GM08714 (cell line): ENCODE results near the gene HDHD5.

ENCODE experiments used
- H3K4me3 ChIP-seq: fragments of 200-500 bp; sonication (Bioruptor generic); 2 replicates; pipeline ENCODE4 v1.5.1; 2014; ENCODE audit warnings: mild to moderate bottlenecking, low read length, inconsistent platforms
- ZNF274 ChIP-seq: IDR thresholded peaks from 2 replicates; pipeline ENCODE4 v1.6.1; 2012; ENCODE audit warnings: mild to moderate bottlenecking, low read depth, low read length

HDHD5 gene

DNA sequence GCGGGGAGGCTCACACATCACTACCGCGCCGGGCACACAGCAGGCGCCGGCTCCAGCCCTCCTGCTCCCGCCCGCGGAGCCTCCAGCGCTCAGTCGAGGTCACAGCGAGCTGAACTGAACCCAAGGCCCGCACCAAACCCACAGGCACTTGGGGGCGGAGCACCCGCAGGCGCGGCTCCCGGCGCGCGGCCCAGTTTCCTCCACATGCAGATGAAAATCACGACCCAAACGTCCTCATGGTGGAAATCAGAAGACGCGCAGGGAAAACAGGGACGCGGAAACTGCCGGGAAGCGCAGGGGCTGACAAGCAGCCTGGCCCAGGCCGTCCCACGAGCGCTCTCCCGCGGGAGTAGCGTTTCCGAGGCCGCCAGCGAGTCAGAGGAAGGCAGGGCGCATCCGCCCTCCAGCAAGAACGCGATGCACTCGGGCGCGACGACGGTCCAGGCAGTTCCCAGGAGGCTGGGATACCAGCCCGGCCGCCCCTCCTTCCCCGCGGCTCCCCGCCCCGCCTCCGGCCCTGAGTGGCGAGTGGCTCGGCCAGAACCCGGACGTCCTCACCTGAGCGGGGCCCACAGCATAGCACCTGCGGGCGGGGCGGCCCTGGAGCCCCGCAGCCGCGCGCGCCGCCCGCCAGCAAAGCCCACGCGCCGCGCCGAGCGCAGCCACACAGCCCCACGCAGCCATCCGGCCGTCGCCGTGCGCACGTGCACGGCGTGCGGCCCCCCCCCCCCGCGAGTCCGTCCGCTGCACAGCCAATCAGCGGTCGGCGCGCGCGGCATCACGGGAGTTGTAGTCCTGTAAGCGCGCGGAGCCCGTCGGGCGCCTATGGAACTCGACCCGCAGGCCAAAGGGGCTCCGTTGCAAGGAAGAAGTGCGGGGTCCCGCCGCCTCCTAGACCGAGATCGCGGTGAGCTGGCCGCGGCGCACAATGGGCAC lies at the start of gene HDHD5:
TSS of gene HDHD5 (minus strand) at position 710 of the 936 bp plus-strand sequence. CDS start at position 684, 26 bp downstream.
- TF ChIP-seq ZNF274 = no peak
- peak within 1 kb of the TSS; percentile 66 for H3K4me3 ChIP-seq

- TF ChIP-seq ZNF274 = no peak
Observed at GRCh38 chr22:17205432-17205831, 46.4 kb upstream of the HDHD5 start.

GRCh38 chr22:17201285-17201945 lies 42.3 kb upstream of the HDHD5 start:
- no peak overlapping the region for H3K4me3 ChIP-seq
- TF ChIP-seq ZNF274 = no peak

More at GRCh38 chr22:17205432-17205831, 46.4 kb upstream of the HDHD5 start:
- H3K4me3 ChIP-seq = no peak overlapping the region

DNA sequence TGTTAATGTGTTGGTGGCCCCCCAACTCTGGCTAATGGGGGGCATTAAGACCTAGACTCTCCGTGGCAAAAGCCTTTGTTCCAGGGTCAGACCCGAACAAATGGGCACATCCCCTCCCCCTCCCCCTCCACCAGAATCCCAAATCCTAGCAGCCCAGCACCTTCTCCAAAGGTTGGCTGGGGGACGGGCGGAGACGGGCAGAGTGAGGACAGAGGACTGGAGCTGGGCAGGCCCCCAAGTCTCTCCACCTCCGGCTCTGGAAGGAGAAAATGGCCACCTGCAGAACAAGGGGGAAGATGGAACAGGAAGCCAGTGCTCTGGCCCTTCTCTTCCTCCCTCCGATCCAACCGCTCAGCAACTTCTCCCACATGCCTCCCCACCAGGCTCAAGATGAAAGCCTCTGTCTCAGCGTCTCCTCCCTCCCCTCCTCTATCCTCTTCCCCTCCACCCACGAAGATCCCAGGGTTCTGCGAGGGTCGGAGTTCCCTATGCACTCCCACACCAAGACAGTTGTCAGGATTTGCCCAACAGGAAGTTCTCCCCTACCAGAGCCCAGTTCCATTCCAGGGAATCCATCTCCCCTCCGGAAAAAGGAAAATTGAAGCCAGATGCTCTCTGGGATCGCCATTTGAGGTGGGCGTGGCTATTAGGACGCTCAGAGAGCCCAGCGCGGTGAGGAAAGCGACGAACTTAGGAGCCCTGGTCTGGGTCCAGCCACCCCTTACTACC lies 40.1 kb upstream of the HDHD5 start:
- no peak for TF ChIP-seq ZNF274
- H3K4me3 ChIP-seq = no peak overlapping the region

DNA sequence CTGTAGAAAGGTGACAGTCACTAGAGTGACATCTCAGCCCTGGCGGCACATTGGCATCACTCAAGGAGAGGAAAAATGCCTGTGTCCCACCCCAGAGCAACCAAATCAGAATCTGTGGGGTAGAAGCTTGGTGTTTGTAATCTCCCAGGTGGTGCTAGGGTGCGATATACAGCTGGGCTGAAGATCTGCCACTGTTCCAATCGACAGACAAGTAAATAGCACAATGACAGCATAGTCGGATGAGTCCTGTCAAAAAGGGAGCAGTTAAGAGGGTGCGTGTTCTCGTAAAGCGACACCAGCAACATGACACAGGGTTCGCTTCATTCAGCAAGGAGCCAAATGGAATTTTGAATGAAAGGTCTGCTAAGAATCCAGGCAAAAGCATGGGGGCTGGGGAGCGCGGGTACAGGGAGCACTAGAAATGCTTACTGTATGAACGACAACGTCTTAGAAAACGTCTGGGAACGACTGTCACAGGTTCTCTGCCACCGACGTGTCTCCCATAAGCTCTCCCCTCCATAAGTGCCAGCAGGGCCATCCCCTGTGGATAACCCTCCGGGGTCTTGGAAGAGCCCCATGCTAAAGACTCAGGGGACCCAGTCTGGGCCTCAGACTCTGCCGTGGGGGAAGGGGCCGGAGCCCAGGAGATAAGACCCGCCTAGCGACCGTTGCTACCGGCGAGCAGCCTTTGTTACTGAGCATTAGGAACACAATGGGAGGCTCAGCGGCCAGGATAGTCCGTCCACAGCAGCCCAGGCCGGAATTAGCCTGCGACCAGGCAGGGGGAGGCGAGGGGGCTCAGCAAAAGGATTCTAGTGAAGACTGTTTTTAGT lies 39.3 kb upstream of the HDHD5 start:
- no peak for TF ChIP-seq ZNF274
- no peak overlapping the region for H3K4me3 ChIP-seq

DNA sequence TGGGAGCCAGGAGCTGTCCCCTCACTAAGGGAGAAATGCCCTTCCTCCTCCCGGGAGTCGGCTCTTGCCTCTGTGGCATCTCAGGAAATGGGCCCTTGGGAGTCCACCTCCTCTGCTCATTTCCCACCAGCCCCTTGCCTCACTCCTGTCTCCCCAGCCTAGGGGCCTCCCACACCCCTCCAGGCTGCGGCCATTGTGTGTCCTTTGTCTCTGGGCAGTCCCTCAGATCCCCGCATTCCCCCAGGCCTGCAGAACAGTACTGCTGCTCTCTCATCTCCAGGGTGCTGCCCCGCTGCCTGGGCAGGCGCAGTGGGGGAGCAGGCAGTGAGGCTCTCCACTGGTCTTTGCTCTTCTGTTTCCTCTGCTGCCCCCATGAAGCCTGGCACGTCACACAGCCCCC lies 35.1 kb upstream of the HDHD5 start:
- TF ChIP-seq ZNF274 = no peak
- no peak overlapping the region for H3K4me3 ChIP-seq

DNA sequence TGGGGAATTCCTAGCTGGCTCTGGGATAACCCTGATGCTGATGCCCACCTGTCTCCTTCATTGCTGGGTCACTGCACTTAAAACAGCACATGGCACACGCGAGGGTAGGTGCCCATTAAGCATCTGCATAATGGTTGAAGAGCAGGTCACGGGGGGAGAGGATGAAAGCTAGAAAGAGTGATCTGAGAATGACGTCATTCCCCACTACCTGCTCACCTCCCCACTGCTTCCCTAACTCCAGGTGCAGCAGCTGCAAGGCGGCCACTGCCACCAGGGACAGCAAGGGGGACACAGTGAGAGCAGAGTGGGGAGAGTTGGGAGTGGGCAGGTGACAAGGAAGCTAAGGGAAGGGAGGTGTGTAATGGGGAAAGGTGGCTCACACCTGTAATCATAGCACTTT lies 33.1 kb upstream of the HDHD5 start:
- H3K4me3 ChIP-seq = no peak overlapping the region
- TF ChIP-seq ZNF274 = no peak

- H3K4me3 ChIP-seq = no peak overlapping the region
- TF ChIP-seq ZNF274 = no peak
Observed at GRCh38 chr22:17191163-17191784, 32.2 kb upstream of the HDHD5 start.

- no peak for TF ChIP-seq ZNF274
- H3K4me3 ChIP-seq = no peak overlapping the region
Observed at GRCh38 chr22:17190702-17191101, 31.6 kb upstream of the HDHD5 start.

DNA sequence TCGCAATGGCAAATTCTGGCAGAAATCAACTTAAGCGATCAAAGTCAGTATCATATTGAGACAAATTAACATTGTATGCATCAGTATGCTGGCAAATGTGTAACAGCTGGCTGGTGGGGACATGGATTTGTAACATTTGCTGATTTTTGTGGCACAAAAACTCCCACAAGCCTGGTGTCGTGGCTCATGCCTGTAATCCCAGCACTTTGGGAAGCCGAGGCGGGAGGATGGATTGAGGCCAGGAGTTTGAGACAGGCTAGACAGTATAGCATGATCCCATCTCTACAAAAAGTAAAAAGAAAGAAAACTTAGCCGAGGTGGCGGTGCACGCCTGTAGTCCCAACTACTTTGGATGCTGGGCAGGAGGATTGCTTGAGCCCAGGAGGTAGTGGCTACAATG lies 17.6 kb upstream of the HDHD5 start:
- H3K4me3 ChIP-seq = no peak overlapping the region
- TF ChIP-seq ZNF274 = no peak

DNA sequence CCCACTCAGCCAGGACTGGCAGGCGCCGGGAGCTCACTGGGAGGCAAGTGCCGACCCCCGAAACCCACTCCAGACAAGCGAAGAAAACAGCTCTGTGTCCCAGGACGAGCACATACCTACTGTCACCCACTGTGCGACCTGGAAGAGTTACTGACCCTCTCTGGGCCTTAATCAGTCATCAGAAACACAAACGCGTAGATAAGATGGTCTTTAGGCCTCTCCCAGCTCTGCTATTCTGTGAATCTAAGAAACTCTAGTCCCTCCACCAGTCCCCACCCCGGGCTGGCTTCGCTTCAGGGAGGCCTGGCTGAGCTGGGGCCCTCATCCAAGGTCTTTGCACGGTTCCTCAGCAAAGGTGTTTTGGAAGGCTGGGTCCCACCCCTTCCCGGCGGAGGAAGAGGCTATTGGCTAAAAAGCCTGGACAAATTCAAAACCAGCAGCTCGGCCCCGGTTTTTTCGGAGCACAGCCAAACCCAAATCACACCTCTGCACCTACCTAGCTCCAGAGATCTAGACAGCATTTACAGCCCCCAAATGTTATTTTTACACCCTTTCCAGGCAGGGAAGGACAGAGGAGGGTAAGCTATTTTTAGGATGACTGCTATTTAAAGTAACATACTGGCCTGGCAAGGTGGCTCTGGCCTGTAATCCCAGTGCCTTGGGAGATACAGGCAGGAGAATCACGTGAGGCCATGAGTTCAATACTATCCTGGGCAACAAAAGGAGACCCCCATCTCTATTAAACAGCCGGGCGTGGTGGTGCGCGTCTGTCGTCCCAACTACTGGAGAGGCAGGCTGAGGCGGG lies 13.2 kb upstream of the HDHD5 start:
- peak overlapping the region; percentile 62; the same call in 1 of the 2 replicates for H3K4me3 ChIP-seq
- no peak for TF ChIP-seq ZNF274

- peak overlapping the region; percentile 62; the same call in 1 of the 2 replicates for H3K4me3 ChIP-seq
- TF ChIP-seq ZNF274 = no peak
Observed at GRCh38 chr22:17171153-17172028, 12.3 kb upstream of the HDHD5 start.
